NB4 (cell line): ENCODE results near the gene NHEJ1.

ENCODE experiments used
- DNase-seq: peaks from one replicate; pipeline ENCODE4 v3.0.0; 2010; ENCODE audit warnings: low read depth
- H3K4me3 ChIP-seq: one replicate; pipeline ENCODE4 v1.5.1; 2011; ENCODE audit warnings: mild to moderate bottlenecking, low read depth, low read length, moderate library complexity
- CTCF ChIP-seq: IDR thresholded peaks from one replicate; pipeline ENCODE4 v1.5.1; 2012; ENCODE audit warnings: low read depth, low read length
- MAX ChIP-seq: IDR thresholded peaks from 2 replicates; pipeline ENCODE4 v1.6.1; 2011; ENCODE audit warnings: low read depth, low read length
- MYC ChIP-seq: IDR thresholded peaks from 2 replicates; pipeline ENCODE4 v1.6.1; 2011; ENCODE audit warnings: low read depth, low read length
- POLR2A ChIP-seq: IDR thresholded peaks from 2 replicates; pipeline ENCODE4 v1.6.1; 2011; ENCODE audit warnings: mild to moderate bottlenecking; ENCODE audit not compliant: insufficient read length; ENCODE audit errors: extremely low read depth

NHEJ1 gene

DNA sequence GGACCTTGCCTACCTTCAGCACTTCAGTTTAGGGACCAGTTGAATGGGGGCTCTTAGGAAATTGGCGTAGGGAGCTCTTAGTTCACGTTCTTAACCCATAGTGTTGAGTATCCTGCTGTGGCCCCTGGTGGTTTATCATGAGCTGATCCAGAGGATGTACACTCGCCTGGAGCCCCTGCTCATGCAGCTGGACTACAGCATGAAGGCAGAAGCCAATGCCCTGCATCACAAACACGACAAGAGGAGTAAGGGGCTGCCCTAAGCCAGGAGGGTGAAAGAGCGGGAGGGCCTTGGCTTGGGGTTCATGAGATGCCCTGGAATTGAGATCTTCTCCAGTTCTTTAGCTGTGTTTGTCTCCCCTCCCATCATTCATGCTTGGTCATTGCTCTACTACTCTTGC is 20.3 kb upstream of the NHEJ1 start:
- no peak overlapping the region for H3K4me3 ChIP-seq
- DNase-seq, result no peak
- TF ChIP-seq MAX (no peak), CTCF (no peak), MYC (no peak), POLR2A (no peak)

- DNase-seq, result no peak
- peak overlapping the region; percentile 75 for H3K4me3 ChIP-seq
- no peak for TF ChIP-seq MYC
- TF ChIP-seq CTCF, result no peak
- no peak for TF ChIP-seq MAX
- no peak for TF ChIP-seq POLR2A
These were observed 19.2 kb upstream of the NHEJ1 start for GRCh38 chr2:219179601-219180465.

DNA sequence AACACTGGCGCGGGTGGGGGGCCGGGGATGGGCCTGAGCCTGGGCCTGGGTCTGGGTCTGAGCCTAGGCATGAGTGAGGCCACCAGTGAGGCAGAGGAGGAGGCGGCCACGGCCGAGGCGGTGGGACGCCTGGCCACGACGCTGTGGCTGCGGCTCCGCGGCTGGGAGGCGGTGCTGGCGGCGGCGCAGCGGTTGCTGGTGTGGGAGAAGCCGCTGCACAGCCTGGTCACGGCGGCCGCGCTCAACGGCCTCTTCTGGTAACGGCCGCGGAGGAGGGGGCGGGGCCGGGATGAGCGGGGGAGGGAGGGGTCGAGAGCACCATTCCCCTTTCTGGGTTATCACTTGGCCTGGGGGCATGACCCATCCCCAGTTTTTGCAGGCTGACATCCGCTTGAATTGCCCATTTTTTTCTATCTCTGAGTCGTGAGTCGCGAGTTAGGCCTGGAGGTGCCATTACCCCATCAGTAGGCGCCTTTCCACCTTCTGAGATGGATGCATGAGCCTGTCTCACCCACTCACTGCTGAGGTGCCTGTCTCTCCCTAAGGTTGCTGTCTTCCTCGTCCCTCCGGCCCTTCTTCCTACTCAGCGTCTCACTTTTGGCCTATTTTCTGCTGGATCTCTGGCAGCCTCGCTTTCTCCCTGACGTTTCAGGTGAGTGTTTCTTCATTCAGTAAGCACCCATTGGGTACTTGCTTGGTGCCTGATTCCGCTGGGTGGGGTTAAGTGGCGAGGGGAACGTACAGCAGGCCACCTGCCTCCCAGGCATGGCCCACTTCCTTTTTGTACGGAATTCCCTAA is 18.0 kb upstream of the NHEJ1 start:
- H3K4me3 ChIP-seq, result peak overlapping the region; percentile 75
- TF ChIP-seq MAX (no peak), MYC (no peak; the same call in 1 of the 2 replicates), CTCF (no peak), POLR2A (no peak)
- DNase-seq, result peak; percentile 82

- no peak for TF ChIP-seq CTCF
- peak; percentile 64; the same call in 1 of the 2 replicates for TF ChIP-seq MYC
- peak; percentile 84 for TF ChIP-seq POLR2A
- TF ChIP-seq MAX, result peak; percentile 94
- peak; percentile 95 for DNase-seq
- H3K4me3 ChIP-seq, result peak within 1 kb of the TSS; percentile 90
These were observed 17.1 kb upstream of the NHEJ1 start, which contains the start of gene RETREG2 for GRCh38 chr2:219177552-219178376. TSS of gene RETREG2 (plus strand) at chr2:219178275. CDS start at chr2:219178353, 78 bp downstream.
